Activated naive CD4-positive, alpha-beta T cell treated with anti-CD3 and anti-CD28 coated beads for 36 hours (primary cell): Measurements from ENCODE around the gene CFDP1. TPM values are rescaled to one million over a fixed set of nuclear protein-coding genes. Genes with fewer than 3 reads are reported as not detected.

Source experiments
- CTCF ChIA-PET: fragments of 350-600 bp; sonication (Branson Sonifier 250); formaldehyde crosslinking; loops from one replicate; lab custom pipeline; 2021; ENCODE audit warnings: antibody characterized with exemption; lab: Charles Lee
- DNase-seq: peaks from one replicate; pipeline ENCODE4 v3.0.0-alpha.2; 2020
- H3K27ac Mint-ChIP-seq: one replicate; pipeline ENCODE4 v1.8.0; 2021; ENCODE audit warnings: mild to moderate bottlenecking, mixed read lengths
- H3K27me3 Mint-ChIP-seq: one replicate; pipeline ENCODE4 v1.8.0; 2021; ENCODE audit warnings: low read depth, mixed read lengths
- H3K36me3 Mint-ChIP-seq: one replicate; pipeline ENCODE4 v1.8.0; 2021; ENCODE audit warnings: low read depth, mixed read lengths
- H3K4me1 Mint-ChIP-seq: one replicate; pipeline ENCODE4 v1.8.0; 2021; ENCODE audit warnings: low read depth, mixed read lengths
- H3K4me3 Mint-ChIP-seq: one replicate; pipeline ENCODE4 v1.8.0; 2021; ENCODE audit warnings: mild to moderate bottlenecking, moderate library complexity, mixed read lengths
- H3K9me3 Mint-ChIP-seq: one replicate; pipeline ENCODE4 v1.8.0; 2021; ENCODE audit warnings: mixed read lengths
- intact Hi-C: fragments of 100-400 bp; cut with micrococcal nuclease; formaldehyde crosslinking; loops from one replicate; pipeline ENCODE4 v1.15.1; 2023
- total RNA-seq, 2 experiments: library from RNA; stranded (reverse); gene quantifications; one replicate each; pipeline ENCODE4 v1.2.3, GENCODE V29; 2021

The CFDP1 gene
- total RNA-seq, 2 experiments from 2014 or later: 37.2 to 44.1 TPM

DNA sequence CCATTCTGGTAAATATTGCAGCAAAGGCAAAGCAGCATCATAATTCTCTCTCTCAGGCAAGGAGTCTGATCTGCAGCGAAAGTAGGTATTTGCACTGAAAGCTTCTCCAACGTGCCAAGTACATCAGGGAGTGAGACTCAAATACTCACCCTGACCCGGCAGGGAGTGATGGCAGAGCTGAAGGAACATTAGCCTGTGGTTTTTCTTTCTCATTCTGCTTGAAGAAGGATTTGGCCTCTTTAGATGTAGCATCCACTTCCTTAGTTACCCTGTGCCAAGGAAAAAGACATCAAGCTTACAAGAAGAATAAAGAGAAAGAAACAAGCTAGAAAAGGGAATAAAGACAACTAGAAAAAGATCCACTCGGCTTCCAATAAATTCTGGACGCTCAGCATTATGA, 38.4 kb downstream of the CFDP1 start:
- H3K36me3 Mint-ChIP-seq: peaks cover 13% of the 10 kb centered on the region
- H3K9me3 Mint-ChIP-seq: no peaks in the 10 kb centered on the region
- CTCF ChIA-PET: no interaction called here
- intact Hi-C loops: no loop called here
- no peak overlapping the region for H3K4me3 Mint-ChIP-seq
- H3K27ac Mint-ChIP-seq: no peak overlapping the region
- no peak for DNase-seq
- no peaks in the 10 kb centered on the region for H3K27me3 Mint-ChIP-seq
- H3K4me1 Mint-ChIP-seq: peaks cover 4% of the 10 kb centered on the region

DNA sequence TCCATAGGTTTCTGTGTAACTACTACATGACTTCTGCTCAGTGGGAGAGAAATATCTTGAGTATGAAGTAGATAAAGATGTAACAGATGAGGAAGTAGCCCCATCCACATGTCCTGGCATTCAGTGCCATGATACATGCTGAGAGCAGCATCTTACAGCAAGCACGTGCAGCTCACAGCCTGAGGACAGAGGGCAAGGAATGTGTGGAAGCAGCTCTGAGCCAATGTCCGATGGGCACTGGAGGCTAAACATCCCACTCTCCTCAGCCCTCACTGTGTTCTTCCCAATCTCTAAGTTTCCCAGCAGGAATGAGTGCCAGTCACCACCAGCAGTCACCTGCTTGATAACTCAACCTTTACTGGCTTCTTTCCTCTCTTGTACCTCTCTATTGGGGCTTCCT, 40.4 kb downstream of the CFDP1 start:
- H3K9me3 Mint-ChIP-seq: no peaks in the 10 kb centered on the region
- no peak for DNase-seq
- no peaks in the 10 kb centered on the region for H3K27me3 Mint-ChIP-seq
- H3K36me3 Mint-ChIP-seq: peaks cover 13% of the 10 kb centered on the region
- peaks cover 1% of the 10 kb centered on the region for H3K4me1 Mint-ChIP-seq
- H3K4me3 Mint-ChIP-seq: no peak overlapping the region
- intact Hi-C loops: no loop called here
- CTCF ChIA-PET: interaction anchor here (0.7 to 5.4 kb wide), 6 partner anchors 11 to 408 kb away, joined by 3 to 31 read pairs (median 3); partner anchors contain the start of gene WDR59
- no peak overlapping the region for H3K27ac Mint-ChIP-seq

DNA sequence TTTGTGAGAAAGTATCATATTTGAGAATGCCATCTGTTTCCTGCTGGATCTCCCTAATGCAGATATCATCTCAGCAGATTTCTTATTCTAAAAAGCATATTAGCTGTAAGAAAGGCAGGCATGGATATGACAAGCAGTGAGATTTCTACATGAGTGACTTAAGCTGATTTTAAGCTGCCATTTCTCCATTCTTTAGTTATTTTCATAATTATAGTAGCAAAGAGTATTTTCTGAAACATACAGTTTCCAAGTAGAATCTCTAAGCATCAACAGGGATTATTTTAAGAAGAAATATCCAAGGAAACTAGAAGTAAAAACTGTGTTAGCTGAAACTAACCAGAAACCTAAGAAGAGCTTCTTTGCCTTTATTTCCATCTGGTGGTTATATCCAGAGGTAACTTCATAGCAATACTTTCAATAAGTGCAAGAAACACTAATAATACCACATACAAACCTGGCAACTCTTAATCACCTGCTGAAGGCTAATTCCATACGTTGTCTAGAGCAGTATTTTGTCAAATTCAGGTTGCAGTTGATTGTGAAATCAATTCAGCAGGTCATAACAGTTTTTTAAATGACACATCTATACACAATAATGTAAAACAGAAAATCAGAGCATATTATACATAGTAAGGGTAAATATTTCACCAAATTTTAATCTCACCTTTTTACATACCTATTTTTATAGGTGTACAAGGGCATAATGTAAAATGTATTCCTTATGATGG, 42.2 kb downstream of the CFDP1 start:
- no peaks in the 10 kb centered on the region for H3K9me3 Mint-ChIP-seq
- H3K36me3 Mint-ChIP-seq: peaks cover 11% of the 10 kb centered on the region
- no peak overlapping the region for H3K4me3 Mint-ChIP-seq
- CTCF ChIA-PET: interaction anchor here (0.6 to 5.4 kb wide), 7 partner anchors 11 to 192 kb away, joined by 3 to 31 read pairs (median 4); no protein-coding TSS in a partner anchor
- H3K27ac Mint-ChIP-seq: no peak overlapping the region
- H3K4me1 Mint-ChIP-seq: peaks cover 1% of the 10 kb centered on the region
- H3K27me3 Mint-ChIP-seq: no peaks in the 10 kb centered on the region
- intact Hi-C loops: no loop called here
- DNase-seq: no peak

DNA sequence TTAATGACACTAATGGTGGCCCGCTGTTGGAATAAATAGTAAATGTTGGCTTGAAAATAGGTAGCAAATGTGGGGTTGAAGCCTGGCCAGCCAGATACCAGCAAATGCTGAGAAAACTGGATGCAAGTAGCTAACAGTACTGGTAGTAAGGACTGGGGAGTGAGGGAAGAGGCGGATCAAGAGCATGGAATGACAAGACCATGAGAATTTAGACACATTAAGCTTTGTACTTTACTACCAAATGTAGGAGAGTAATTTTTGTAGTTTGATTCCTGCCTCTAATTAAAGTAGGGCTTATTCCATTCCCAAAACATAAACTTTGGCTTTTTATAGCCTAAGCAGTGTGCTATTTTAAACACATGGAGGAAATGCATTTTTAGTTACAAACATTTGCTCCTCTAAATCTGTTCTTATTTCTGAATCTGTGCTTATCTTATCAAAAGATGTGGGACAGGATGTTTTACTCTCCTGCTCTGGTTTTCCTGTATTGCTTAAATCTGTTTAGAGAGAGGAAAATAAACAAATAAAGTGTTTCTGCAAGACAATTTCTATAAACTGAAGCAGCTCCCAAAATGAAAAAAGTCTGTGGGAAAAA, 44.1 kb downstream of the CFDP1 start:
- peaks cover 1% of the 10 kb centered on the region for H3K4me1 Mint-ChIP-seq
- H3K36me3 Mint-ChIP-seq: peaks cover 4% of the 10 kb centered on the region
- intact Hi-C loops: loop anchor here (5.0 kb wide), 2 partner anchors 373 to 682 kb away; no protein-coding TSS in a partner anchor
- H3K27ac Mint-ChIP-seq: no peak overlapping the region
- H3K4me3 Mint-ChIP-seq: no peak overlapping the region
- no peaks in the 10 kb centered on the region for H3K9me3 Mint-ChIP-seq
- no peaks in the 10 kb centered on the region for H3K27me3 Mint-ChIP-seq
- CTCF ChIA-PET: interaction anchor here (1.2 to 5.4 kb wide), 3 partner anchors 156 to 191 kb away, joined by 4 to 31 read pairs (median 4); no protein-coding TSS in a partner anchor
- no peak for DNase-seq

DNA sequence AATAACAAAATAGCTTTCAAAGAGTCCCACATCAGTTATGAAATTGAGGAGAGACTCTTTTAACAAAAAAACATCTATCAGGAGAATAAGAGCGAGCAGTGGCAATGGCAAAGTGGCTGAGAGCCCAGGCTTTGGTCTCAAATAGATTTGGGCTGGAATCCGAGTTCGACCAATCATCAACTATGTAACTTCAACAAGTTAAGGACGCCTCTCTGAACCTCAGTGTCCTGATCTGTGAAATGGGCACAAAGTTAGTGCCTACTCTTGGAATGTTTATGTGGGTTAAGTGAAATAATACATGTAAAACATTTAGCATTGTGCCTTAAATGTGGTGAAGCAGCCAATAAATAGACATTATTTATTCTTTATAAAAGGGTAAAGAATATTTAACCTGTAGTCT, 45.4 kb downstream of the CFDP1 start:
- no peak overlapping the region for H3K4me3 Mint-ChIP-seq
- peaks cover 2% of the 10 kb centered on the region for H3K4me1 Mint-ChIP-seq
- H3K9me3 Mint-ChIP-seq: no peaks in the 10 kb centered on the region
- no peak for DNase-seq
- peaks cover 3% of the 10 kb centered on the region for H3K36me3 Mint-ChIP-seq
- H3K27me3 Mint-ChIP-seq: no peaks in the 10 kb centered on the region
- intact Hi-C loops: loop anchor here (5.0 kb wide), 2 partner anchors 374 to 681 kb away; no protein-coding TSS in a partner anchor
- CTCF ChIA-PET: interaction anchor here (0.6 to 4.4 kb wide), 3 partner anchors 154 to 678 kb away, joined by 3 to 58 read pairs (median 41); no protein-coding TSS in a partner anchor
- no peak overlapping the region for H3K27ac Mint-ChIP-seq

DNA sequence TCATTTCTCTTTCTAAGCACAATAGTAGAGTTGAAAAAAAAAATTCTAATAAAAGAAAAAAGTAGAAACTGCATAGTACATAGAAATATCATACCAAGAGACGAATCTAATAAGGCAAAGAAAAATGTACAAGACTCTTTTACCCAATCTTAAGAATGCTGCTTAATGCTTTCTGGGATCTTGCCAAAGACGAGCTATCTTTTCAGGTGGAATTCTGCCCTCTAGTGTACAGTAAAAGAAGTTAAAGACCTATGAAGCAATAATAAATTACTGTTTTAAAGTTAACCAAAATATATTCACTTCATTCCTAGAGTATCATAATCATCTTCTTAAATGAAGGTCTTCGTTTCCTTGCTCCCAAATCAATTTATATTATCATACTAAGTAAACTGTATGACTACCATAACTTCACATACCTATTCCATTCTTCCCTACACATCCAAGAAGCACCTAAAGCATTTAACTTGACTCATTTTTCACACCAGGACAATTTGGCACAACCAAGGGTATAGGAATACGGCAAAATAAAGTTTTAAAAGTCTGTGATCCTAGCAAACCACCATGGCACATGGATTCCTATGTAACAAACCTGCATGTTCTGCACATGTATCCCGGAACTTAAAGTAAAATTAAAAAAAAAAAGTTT, 47.7 kb downstream of the CFDP1 start:
- no peaks in the 10 kb centered on the region for H3K9me3 Mint-ChIP-seq
- intact Hi-C loops: loop anchor here (1.0 to 5.0 kb wide), 5 partner anchors 17 to 678 kb away; no protein-coding TSS in a partner anchor
- H3K4me3 Mint-ChIP-seq: no peak overlapping the region
- no peak for DNase-seq
- no peak overlapping the region for H3K27ac Mint-ChIP-seq
- H3K36me3 Mint-ChIP-seq: peaks cover 9% of the 10 kb centered on the region
- H3K4me1 Mint-ChIP-seq: peaks cover 19% of the 10 kb centered on the region
- H3K27me3 Mint-ChIP-seq: peaks cover 2% of the 10 kb centered on the region
- CTCF ChIA-PET: interaction anchor here (0.5 to 4.4 kb wide), 17 partner anchors 9 to 210 kb away, joined by 3 to 58 read pairs (median 4); no protein-coding TSS in a partner anchor

DNA sequence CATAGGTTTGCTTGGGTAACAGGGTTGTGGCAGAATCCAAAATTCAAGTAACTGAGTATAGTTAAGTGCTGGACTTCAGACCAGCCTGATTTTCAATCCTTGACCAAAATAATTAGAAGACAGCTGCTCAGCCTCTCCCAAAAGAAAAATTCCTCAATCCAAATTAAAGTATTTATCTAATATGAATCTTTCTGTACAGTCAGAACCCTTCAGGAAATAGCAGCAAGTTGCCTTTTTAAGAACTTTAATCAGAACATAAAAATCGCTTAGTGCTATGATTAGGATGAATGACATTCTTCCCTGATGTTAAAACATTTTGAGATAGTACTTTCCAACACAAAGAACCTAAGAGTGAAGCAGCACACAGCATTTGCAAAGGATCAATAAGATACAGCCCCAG, 50.2 kb downstream of the CFDP1 start:
- no peaks in the 10 kb centered on the region for H3K9me3 Mint-ChIP-seq
- peaks cover 43% of the 10 kb centered on the region for H3K4me1 Mint-ChIP-seq
- no peak overlapping the region for H3K4me3 Mint-ChIP-seq
- CTCF ChIA-PET: interaction anchor here (1.0 to 2.2 kb wide), 3 partner anchors 9 to 184 kb away, joined by 3 to 12 read pairs (median 6); no protein-coding TSS in a partner anchor
- no peak overlapping the region for H3K27ac Mint-ChIP-seq
- peaks cover 2% of the 10 kb centered on the region for H3K27me3 Mint-ChIP-seq
- peaks cover 15% of the 10 kb centered on the region for H3K36me3 Mint-ChIP-seq
- intact Hi-C loops: no loop called here
- DNase-seq: no peak

DNA sequence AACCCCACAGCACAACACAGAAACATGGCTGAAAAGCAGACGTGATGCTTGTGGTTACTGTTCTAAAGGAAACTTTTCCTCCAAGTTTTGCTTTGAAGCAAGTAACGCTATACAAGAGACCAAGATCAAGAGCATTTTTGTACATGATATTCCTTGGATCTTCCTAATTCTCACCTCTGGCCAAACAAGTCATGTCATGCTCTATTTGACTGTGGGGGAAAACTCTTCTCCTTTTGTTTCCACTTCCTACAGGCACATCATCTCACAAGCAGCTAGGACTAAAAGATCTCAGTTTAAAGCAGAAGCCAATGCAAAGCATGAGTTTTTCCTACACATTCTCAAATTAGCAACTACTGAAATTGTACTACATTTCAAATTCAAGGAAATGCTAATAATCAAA, 50.7 kb downstream of the CFDP1 start:
- Mint-ChIP-seq H3K27me3 (peaks cover 2% of the 10 kb centered on the region), H3K4me3 (no peak overlapping the region), H3K4me1 (peaks cover 47% of the 10 kb centered on the region), H3K27ac (no peak overlapping the region), H3K9me3 (no peaks in the 10 kb centered on the region), H3K36me3 (peaks cover 19% of the 10 kb centered on the region)
- CTCF ChIA-PET: interaction anchor here (1.0 to 2.2 kb wide), 4 partner anchors 9 to 183 kb away, joined by 3 to 12 read pairs (median 4); no protein-coding TSS in a partner anchor
- no peak for DNase-seq
- intact Hi-C loops: no loop called here

DNA sequence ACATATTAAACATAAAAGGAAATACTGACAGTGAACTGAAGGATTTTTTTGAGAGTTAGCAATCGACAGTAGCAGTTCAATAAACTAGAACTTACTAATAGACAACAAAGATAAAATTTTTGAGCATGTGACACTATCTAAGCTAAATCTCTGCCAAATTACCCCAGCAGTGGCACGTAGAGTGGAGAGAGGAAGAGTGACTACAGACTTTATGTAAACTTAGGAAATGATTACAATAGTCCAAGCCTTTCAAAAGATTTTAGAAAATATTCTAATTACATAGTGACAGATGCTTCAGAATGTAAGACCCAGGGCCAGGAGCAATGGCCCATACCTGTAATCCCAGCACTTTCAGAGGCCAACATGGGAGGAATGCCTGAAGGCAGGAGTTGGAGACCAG, 52.4 kb downstream of the CFDP1 start:
- Mint-ChIP-seq H3K36me3 (peaks cover 36% of the 10 kb centered on the region), H3K4me1 (peaks cover 51% of the 10 kb centered on the region), H3K9me3 (no peaks in the 10 kb centered on the region), H3K4me3 (no peak overlapping the region), H3K27ac (no peak overlapping the region), H3K27me3 (peaks cover 2% of the 10 kb centered on the region)
- DNase-seq: no peak
- CTCF ChIA-PET: interaction anchor here (0.8 to 4.0 kb wide), 4 partner anchors 21 to 182 kb away, joined by 4 to 22 read pairs (median 13); no protein-coding TSS in a partner anchor
- intact Hi-C loops: loop anchor here (1.0 kb wide), 1 partner anchor 130 kb away; the partner anchor contains the start of gene BCAR1

DNA sequence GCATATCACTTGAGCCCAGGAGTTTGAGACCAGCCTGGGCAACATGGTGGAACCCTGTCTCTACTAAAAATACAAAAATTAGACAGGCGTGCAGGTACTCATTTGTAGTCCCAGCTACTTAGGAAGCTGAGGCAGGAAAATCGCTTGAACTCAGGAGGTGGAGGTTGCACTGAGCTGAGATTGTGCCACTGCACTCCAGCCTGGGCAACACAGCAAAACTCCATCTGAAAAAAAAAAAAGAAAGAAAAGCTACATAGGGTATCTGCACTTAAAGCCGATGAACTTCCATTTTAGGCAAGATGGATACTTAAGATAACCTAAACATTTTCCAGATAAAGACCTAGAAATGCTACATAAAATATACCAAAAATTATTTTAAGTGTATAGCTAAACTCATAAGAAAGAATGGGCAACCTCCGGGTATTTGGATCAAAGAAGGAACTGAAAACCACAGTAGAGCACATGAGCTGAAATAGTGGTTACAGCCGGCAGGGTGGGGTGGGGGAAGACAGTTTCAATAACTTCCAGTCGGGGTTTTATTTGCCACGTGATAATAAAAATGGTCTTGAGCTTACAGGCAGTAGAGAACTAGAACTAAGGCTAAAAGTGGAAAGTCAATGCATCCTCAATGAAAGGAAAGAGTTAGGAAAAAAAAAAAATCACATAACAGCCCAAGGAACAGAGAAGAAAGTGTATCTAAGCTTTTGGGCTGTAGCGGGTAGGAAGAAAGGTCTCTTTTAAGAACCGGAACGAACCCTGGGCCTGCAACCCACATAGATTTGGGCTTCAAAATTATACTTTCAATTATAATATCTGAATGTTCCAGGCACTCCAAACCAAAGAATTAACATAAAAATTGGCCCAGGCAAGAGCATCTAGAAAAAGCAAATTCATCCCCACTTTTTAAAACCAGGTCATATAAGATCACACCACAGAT, 53.1 kb downstream of the CFDP1 start:
- peaks cover 37% of the 10 kb centered on the region for H3K36me3 Mint-ChIP-seq
- H3K4me3 Mint-ChIP-seq: no peak overlapping the region
- H3K9me3 Mint-ChIP-seq: no peaks in the 10 kb centered on the region
- intact Hi-C loops: loop anchor here (1.0 to 2.0 kb wide), 7 partner anchors 22 to 236 kb away; partner anchors contain the start of genes BCAR1, CFDP1 and TMEM170A
- H3K27ac Mint-ChIP-seq: no peak overlapping the region
- peaks cover 51% of the 10 kb centered on the region for H3K4me1 Mint-ChIP-seq
- CTCF ChIA-PET: interaction anchor here (0.6 to 4.0 kb wide), 12 partner anchors 10 to 571 kb away, joined by 3 to 22 read pairs (median 3); no protein-coding TSS in a partner anchor
- peak; percentile 53 for DNase-seq
- H3K27me3 Mint-ChIP-seq: peaks cover 2% of the 10 kb centered on the region

DNA sequence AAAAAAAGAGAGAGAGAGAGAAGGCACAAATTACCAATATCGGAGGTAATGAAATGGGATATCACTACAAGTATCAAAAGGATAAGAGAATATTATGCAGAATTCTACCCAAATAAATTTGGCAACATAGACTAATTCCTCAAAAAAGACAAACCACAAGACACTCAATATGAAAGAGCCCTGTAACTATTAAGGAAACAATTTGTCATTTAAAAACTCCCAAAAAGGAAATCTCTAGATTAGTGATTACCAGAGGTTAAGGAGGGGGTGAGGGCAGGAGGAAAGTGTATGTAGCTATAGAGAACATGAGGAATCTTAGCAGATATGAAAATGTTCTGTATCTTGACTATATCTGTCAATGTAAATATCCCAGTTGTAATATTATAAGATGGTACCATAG, 54.0 kb downstream of the CFDP1 start:
- intact Hi-C loops: loop anchor here (1.0 to 2.0 kb wide), 6 partner anchors 23 to 237 kb away; partner anchors contain the start of genes CFDP1 and TMEM170A
- no peak overlapping the region for H3K27ac Mint-ChIP-seq
- DNase-seq: peak; percentile 33
- CTCF ChIA-PET: interaction anchor here (0.6 to 4.0 kb wide), 7 partner anchors 60 to 180 kb away, joined by 3 to 22 read pairs (median 3); no protein-coding TSS in a partner anchor
- H3K4me1 Mint-ChIP-seq: peaks cover 51% of the 10 kb centered on the region
- H3K9me3 Mint-ChIP-seq: no peaks in the 10 kb centered on the region
- H3K4me3 Mint-ChIP-seq: no peak overlapping the region
- peaks cover 39% of the 10 kb centered on the region for H3K36me3 Mint-ChIP-seq
- peaks cover 2% of the 10 kb centered on the region for H3K27me3 Mint-ChIP-seq
